Measurements from ENCODE around the gene FSTL4.

FSTL4 gene

GRCh38 chr5:133610489-133611356 lies 1.6 kb downstream of the FSTL4 start:
- DNase-seq = peak; percentile 42

GRCh38 chr5:133607451-133607850 lies 4.9 kb downstream of the FSTL4 start:
- no peak for DNase-seq

- no peak for DNase-seq
Measured at GRCh38 chr5:133606835-133607234, 5.5 kb downstream of the FSTL4 start.

DNA sequence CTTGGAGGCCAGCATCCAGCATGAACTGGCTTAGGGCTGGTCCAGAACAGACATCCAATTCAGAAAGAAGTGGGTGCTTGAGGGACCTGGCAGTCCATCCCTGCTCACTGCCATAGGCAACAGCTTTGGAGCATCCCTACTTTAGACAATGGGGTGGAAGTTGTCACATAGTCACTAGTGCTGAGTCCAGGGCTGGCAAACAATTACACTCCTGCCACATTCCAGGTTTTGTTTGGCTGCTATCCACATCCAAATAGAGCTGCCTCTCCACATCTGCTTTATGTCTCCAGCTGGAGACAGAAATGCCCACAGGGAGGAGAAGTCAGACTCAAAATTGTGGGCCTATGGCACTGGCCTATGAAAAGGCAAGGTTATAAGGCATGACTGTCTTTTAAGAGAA lies 7.0 kb downstream of the FSTL4 start:
- no peak for DNase-seq

- no peak for DNase-seq
Measured at GRCh38 chr5:133603711-133604110, 8.6 kb downstream of the FSTL4 start.

DNA sequence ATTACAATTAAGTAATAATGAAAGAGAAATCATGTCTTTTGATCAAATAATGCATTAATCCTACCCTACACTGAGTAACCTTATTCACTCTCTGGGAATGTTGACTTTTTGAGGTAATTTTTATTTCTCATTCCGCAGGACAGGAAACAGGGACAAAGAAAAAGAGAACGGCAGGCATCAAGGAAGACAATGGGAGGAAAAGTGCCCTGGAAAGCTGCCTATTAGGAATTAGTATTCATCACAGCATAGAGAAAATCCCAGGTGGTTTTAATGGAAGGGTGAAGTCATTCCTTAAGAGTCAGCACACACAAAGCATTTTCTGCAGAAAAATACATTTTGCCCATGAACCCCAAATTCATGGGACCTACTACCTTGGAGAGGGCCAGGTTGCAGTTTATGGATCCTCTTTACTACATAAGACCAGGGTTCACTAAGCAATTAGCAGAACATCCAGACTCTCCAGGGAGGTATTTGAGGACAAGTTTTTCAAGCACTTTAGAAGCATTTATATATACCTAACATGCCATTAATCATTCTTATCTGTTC lies 9.4 kb downstream of the FSTL4 start:
- DNase-seq = peak; percentile 12

DNA sequence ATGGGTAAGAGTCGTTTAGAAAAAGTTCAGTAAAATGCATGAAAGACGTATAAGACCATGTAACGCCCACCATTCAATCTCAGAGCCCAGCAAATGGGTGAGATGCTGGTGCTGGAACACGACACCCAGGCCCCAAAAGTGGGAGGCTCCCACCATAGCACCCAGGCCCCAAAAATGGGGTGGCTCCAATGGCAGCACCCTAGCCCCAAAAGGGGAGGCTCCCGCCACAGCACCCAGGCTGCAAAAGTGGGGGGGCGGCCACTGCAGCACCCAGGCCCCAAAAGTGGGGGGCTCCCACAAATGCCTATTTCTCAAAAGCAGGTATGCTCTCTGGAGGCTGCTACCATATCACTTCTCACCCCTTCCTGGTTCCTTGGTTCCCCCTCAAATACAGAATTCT lies 12.7 kb downstream of the FSTL4 start:
- no peak for DNase-seq

DNA sequence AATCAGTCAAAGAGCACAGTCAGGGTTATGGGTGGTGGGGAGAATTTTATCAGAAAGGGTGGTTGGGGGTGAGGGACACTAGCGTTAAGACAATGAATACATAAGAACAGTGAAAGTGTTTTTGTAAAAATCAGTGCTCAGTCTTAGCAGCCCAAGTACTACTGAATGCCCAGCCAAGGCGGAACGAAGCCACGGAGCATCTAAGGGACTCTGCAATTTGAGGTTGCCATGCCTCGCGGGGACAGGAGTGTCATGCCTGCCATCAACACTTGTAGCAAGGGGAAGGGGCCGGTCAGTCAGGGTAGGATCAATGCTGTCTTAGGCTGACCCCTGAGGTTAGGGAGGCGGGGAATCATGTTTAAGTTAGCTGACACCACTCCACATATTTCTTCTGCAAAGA lies 13.3 kb downstream of the FSTL4 start:
- no peak for DNase-seq

GRCh38 chr5:133596049-133596448 lies 16.3 kb downstream of the FSTL4 start:
- no peak for DNase-seq

- DNase-seq = no peak
Measured at GRCh38 chr5:133595465-133595864, 16.9 kb downstream of the FSTL4 start.

- no peak for DNase-seq
Measured at GRCh38 chr5:133589286-133589685, 23.1 kb downstream of the FSTL4 start.

DNA sequence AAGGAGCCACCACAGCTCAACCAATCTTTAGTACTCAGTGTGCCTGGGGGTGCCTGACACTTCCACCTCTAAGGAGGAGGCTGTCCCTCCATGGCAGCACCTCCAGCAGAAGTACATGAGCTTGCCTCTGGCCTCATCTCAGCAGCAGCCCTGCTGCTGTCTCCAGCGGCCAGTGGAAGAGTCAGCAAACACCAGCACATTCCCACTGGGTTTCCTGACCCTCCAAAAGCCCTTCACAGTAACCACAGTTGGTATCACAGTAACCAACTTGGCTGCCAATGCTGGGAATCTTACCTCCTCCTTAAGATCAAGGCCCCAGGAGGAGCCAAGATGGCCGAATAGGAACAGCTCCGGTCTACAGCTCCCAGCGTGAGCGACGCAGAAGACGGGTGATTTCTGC lies 29.4 kb downstream of the FSTL4 start:
- no peak for DNase-seq

DNA sequence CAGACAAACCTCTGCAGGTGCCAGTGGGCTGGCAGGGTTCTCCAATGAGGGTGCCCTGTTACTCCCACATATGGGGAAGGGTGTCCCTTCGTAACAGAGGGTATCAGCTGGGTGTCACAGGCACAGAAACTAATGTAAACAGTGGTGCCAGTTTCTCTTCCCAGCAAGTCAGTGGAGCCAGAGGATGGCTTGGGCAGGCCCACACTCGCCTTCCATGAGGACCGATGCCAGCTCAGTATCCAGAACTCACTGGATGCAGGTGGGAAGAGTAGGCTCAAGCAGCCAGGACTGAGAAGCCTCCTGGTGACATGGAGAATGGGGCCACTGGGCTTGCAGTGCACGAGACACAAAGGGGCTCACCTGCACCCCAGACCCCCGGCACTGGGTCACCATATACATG lies 30.4 kb downstream of the FSTL4 start:
- DNase-seq = no peak

GRCh38 chr5:133581348-133581747 lies 31.0 kb downstream of the FSTL4 start:
- no peak for DNase-seq

DNA sequence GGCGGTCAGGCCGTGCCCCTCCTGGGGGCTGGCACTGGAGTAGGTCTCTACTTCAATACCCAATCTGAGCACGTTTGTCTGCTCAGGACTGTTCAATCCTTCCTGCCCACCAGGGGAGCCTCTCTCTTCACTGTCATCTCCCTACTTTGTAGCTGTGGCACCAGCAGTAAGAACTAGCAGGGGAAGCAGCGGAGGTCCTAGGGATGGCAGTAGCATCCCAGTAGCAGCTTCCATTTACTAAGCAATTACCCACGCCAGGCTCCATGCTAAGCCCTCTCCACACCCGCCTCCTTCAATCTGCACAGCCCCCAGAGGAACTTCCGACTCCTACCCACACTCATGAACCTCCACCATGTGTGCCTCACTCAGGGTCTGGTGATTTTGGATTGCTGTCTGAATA lies 31.7 kb downstream of the FSTL4 start:
- DNase-seq = no peak

DNA sequence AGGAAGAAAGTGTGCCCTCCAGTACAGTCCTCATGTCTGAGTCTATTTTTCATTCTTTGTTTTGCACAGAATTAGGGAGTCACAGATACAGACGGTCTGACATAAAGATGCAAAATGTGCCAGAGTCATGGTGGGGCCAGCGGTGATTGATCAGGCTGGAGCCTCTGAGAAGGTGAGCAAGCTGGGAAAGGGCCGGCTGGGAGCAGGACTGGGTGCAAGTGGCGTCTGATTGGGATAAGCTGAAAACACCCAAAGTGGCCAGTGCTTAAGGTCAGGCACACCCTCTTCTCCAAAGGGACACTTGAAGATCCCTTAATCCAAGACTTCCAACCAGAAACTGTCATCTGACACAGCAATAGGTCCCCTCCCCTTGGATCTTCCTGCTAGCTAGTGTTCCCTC lies 32.6 kb downstream of the FSTL4 start:
- DNase-seq = no peak

- no peak for DNase-seq
Measured at GRCh38 chr5:133569347-133569746, 43.0 kb downstream of the FSTL4 start.

GRCh38 chr5:133565993-133566392 lies 46.3 kb downstream of the FSTL4 start:
- no peak for DNase-seq

DNA sequence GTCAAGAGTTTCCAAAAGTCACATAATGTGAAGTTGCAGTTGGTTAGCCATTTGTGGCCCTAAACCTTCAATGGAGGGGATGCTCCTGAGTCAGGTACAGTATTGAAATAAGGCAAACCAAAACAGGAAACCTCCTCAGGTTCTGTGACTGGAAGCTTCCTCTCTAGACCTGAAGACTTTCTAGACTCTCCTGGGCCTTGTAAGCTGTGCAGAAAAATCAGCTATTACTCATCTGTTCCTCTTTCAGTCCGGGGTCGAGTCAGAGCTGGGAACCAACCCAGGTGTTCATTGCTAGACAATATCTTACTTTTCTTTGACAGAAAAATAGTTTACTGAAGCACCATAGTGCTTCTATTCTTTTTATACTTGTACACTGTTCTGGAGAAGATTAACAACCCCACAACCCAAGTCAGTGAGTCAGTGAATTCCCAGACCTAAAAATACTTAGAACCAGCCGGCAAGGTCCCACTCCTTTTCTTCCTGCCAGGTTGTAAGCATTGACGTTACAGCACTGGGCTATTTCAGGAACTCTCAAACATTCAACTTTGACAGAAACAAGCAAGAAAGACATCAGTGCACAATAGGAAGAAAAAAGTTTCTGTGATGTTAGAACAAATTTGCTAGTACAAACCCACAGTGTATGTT lies 47.3 kb downstream of the FSTL4 start:
- DNase-seq = no peak

- DNase-seq = no peak
Measured at GRCh38 chr5:133562554-133562953, 49.8 kb downstream of the FSTL4 start.

GRCh38 chr5:133559960-133560359 lies 52.4 kb downstream of the FSTL4 start:
- DNase-seq = no peak

DNA sequence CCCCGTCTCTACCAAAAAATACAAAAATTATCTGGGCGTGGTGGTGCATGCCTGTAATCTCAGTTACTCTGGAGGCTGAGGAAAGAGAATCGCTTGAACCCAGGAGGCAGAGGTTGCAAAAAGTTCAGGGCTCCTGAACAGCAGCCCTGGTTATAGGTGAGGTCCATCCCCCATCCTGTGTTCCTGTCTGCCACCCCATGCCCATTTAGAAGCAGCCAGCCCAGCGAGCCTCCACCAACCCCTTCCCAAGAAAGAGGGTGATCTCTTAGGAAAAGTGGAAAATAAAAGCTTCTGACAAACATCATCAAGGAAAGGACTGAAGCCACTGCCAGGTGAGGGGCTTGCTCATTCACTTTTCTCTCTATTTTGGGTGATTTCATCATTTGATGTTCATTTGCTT lies 55.8 kb downstream of the FSTL4 start:
- DNase-seq = no peak

- DNase-seq = no peak
Measured at GRCh38 chr5:133554279-133554678, 58.1 kb downstream of the FSTL4 start.

DNA sequence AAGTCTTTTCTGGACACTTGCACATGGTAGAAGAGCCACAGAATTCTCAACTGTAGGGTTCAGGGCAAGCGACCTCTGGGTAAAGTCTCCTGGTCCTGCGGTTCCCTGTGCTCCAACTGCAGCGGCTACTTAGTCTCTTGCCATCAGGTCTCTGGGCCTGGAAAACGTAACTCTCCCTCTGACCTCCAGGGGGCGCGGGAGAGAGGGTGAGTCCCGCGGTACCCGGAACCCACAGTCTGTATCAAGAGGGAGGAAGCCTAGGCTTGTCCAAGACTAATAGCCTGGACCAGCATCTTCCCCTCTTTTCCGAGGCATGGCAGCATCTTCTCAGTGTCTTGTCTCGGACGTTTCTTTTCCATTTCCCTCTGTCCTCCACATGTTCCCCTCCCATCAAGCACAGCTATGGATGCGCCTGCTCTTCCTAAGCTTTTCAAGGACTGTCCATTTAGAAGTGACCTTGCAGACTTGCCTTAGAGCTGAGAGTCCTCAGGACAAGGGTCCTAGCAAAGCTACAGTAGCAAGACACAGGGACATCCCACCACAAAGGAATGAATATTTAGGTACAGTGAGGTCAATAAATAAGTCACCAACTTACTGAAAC lies 59.3 kb downstream of the FSTL4 start:
- DNase-seq = peak; percentile 1

All from NCI-H774 (cell line).